Activated CD4-positive, alpha-beta T cell treated with anti-CD3 and anti-CD28 coated beads, Interleukin-2, amount 50 U/mL, for 48 hours (primary cell): ENCODE data around the gene MED28.
"Not testable (repeated sequence)": the region's sequence is repeated elsewhere in the genome, so short reads cannot be mapped to it uniquely, and the experiment has no call there.

Source experiments
- DNase-seq, 2 experiments: peaks; one replicate each; pipeline ENCODE4 v3.0.0-alpha.2; 2020

The MED28 gene

GRCh38 chr4:17619416-17620105 lies 5.1 kb downstream of the MED28 start:
- no peak for DNase-seq

GRCh38 chr4:17623451-17624001 lies 9.1 kb downstream of the MED28 start:
- DNase-seq, result no peak

GRCh38 chr4:17624821-17625220 lies 10.4 kb downstream of the MED28 start:
- DNase-seq, result no peak

- no peak for DNase-seq
These were observed 15.8 kb downstream of the MED28 start for GRCh38 chr4:17630228-17630627.

GRCh38 chr4:17633600-17633999 lies 19.2 kb downstream of the MED28 start:
- no peak for DNase-seq

GRCh38 chr4:17635056-17635455 lies 20.6 kb downstream of the MED28 start:
- DNase-seq, result no peak

- no peak for DNase-seq
These were observed 21.9 kb downstream of the MED28 start for GRCh38 chr4:17636341-17636695.

GRCh38 chr4:17636696-17637622 lies 22.5 kb downstream of the MED28 start:
- peak; percentile 78 to 82 for DNase-seq

GRCh38 chr4:17639136-17639535 lies 24.7 kb downstream of the MED28 start:
- no peak for DNase-seq

- no peak for DNase-seq
These were observed 27.9 kb downstream of the MED28 start for GRCh38 chr4:17642398-17642783.

- no peak for DNase-seq
These were observed 32.3 kb downstream of the MED28 start for GRCh38 chr4:17646693-17647092.

- DNase-seq, result no peak
These were observed 32.9 kb downstream of the MED28 start for GRCh38 chr4:17647176-17647806.

GRCh38 chr4:17647927-17648326 lies 33.5 kb downstream of the MED28 start:
- DNase-seq, result no peak

GRCh38 chr4:17650406-17650805 lies 36.0 kb downstream of the MED28 start:
- DNase-seq, result no peak

- no peak for DNase-seq
These were observed 40.3 kb downstream of the MED28 start for GRCh38 chr4:17654701-17655100.

GRCh38 chr4:17657090-17657489 lies 42.6 kb downstream of the MED28 start:
- no peak for DNase-seq

GRCh38 chr4:17657849-17658248 lies 43.4 kb downstream of the MED28 start:
- no peak for DNase-seq

GRCh38 chr4:17659196-17659595 lies 44.8 kb downstream of the MED28 start:
- not testable (repeated sequence) for DNase-seq

GRCh38 chr4:17662694-17663093 lies 48.3 kb downstream of the MED28 start:
- DNase-seq, result no peak

- no peak for DNase-seq
These were observed 50.3 kb downstream of the MED28 start for GRCh38 chr4:17664755-17665154.

- no peak for DNase-seq
These were observed 50.9 kb downstream of the MED28 start for GRCh38 chr4:17665346-17665745.

GRCh38 chr4:17665852-17666251 lies 51.4 kb downstream of the MED28 start:
- no peak for DNase-seq

GRCh38 chr4:17667253-17667652 lies 52.8 kb downstream of the MED28 start:
- no peak for DNase-seq
